GM19395 (cell line): ENCODE measurements around the gene CYS1.

Source experiments
- ATAC-seq: cut with Tn5 transposase; IDR thresholded peaks from one replicate; pipeline ENCODE4 v1.9.1; 2021; ENCODE audit warnings: mild to moderate bottlenecking, moderate library complexity; ENCODE audit not compliant: unreplicated experiment

CYS1 gene

DNA sequence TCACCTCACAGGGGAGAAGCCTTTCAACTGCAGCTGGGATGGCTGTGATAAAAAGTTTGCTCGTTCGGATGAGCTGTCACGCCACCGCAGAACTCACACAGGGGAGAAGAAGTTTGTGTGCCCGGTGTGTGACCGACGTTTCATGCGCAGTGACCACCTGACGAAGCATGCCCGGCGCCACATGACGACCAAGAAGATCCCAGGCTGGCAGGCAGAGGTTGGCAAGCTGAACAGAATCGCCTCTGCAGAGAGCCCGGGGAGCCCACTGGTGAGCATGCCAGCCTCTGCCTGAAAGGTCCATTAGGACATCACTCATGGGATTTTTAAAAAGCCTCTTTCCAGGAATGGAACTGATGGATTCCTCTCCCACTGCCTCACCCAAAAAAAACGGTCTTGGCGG is 28.0 kb downstream of the CYS1 start:
- ATAC-seq: no peak

GRCh38 chr2:10048501-10049171 is 31.6 kb downstream of the CYS1 start:
- ATAC-seq: no peak

DNA sequence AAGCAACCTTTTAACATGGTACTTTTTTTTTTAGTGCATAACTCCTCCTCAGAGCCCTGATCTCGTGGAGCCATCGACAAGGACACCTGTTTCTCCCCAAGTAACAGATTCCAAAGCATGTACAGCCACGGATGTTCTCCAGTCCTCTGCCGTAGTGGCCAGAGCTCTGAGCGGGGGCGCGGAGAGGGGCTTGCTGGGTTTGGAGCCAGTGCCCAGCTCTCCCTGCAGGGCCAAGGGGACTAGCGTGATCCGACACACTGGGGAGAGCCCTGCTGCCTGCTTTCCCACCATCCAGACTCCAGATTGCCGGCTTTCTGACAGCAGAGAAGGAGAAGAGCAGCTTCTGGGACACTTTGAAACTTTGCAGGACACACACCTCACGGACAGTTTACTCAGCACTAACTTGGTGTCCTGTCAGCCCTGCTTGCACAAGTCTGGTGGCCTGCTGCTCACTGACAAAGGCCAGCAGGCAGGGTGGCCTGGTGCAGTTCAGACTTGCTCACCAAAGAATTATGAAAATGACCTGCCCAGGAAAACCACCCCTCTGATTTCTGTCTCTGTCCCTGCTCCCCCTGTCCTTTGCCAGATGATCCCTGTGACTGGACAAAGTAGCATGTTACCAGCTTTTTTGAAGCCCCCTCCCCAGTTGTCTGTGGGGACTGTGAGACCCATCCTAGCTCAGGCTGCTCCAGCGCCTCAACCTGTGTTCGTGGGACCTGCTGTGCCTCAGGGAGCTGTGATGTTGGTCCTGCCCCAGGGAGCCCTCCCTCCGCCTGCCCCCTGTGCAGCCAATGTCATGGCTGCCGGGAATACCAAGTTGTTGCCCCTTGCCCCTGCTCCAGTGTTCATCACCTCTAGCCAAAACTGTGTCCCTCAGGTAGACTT is 32.4 kb downstream of the CYS1 start:
- no peak for ATAC-seq

- no peak for ATAC-seq
Observed at GRCh38 chr2:10046931-10047330, 33.3 kb downstream of the CYS1 start.

DNA sequence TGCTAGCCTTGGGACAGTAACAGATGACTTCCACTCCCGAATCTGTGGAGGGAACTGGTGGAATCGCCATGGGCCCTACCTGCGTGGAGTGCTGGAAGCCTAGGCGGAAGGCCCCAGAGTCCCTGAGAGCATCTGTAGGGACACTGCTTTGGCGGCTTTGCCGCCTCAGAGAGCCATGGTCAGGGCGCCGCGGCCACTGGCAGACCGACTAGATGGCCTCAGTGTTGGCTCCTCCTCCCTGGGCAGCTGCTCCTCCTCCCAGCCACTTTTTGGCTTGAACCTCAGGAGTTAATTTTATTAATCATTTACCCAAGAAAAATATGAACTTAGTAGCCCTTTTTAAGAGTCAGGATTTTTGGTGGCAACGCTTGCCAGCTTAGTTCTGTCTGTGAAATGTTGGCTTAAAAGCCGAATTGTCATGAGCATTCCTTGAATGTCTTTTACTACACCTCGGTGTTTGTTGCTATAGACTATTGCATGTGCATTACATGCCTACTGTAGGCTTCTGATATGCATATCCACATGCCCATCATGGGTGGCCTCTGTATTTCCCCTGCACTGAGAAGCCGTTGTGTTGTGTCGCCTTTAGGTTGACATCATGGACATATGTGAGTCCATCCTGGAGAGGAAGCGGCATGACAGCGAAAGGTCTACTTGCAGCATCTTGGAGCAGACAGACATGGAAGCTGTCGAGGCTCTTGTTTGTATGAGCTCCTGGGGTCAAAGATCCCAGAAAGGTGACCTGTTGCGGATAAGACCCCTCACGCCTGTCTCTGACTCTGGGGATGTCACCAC is 34.5 kb downstream of the CYS1 start:
- no peak for ATAC-seq

DNA sequence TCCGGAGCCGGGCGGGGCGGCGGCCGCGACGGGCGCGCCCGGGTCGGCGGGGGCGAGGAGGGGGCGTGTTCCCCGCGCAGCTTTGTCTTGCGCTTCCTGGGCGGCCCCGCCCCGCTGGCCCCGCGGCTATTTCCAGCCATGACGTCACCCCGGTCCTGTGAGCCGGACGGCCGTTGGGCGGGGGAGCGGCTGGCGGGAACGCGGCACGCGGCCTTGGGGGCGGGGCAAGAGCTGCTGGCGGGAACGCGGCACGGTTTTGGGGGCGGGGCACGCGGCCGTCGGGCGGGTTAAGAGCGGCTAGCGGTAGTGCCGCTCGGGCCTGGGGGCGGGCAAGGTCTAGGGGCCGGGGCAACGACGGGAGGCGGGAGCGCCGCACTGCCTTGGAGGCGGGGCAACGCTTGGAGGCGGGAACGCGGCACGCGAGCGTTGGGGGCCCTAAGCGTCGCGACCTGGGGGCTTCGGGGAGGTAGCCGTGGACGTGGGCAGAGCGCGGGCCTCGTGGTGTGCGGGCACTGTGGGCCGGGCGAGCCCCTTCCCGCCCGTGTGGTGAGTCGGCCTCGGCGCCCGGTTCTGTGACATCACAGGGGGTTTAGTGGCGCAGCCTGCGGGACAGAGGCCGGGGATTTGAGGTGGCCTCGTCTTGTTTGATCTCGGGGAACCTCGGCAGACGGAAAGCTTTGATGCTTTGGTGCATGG is 36.2 kb downstream of the CYS1 start:
- ATAC-seq: peak; percentile 55

DNA sequence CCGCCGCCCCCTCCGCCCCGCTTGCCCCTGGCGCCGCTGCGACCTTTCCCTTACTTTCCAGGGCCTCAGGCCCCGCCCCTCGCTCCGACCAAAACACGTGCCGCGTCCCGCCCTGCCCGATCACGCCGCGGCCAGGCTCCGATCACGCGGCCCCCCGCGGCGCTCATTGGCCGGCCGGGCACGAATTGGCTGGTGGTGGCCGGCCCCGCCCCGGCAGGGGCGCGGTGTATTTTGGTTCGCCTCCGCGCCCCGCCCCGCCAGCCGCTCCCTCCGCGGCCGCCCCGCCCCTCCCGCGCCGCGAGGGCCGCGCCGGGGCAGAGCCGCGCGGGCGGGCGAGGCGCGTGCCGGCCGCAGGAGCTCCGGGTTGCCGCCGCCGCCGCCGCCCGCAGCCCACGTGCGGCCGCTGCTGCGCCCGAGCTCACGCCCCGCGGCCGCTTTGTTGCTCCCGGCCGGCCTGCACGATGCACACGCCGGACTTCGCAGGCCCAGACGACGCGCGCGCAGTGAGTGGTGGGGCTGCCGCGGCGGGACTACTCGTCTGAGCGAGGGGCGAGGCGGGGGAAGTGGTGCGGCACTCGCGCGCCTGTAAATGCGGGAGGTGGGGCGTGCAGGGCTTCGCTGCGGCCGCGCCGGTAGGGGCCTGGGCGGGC is 36.8 kb downstream of the CYS1 start, which contains the start of gene KLF11:
Gene KLF11, plus strand, starts transcription at position 295 of the 650 bp plus-strand sequence. Its CDS starts 167 bp downstream, at position 462.
- peak; percentile 55 for ATAC-seq

DNA sequence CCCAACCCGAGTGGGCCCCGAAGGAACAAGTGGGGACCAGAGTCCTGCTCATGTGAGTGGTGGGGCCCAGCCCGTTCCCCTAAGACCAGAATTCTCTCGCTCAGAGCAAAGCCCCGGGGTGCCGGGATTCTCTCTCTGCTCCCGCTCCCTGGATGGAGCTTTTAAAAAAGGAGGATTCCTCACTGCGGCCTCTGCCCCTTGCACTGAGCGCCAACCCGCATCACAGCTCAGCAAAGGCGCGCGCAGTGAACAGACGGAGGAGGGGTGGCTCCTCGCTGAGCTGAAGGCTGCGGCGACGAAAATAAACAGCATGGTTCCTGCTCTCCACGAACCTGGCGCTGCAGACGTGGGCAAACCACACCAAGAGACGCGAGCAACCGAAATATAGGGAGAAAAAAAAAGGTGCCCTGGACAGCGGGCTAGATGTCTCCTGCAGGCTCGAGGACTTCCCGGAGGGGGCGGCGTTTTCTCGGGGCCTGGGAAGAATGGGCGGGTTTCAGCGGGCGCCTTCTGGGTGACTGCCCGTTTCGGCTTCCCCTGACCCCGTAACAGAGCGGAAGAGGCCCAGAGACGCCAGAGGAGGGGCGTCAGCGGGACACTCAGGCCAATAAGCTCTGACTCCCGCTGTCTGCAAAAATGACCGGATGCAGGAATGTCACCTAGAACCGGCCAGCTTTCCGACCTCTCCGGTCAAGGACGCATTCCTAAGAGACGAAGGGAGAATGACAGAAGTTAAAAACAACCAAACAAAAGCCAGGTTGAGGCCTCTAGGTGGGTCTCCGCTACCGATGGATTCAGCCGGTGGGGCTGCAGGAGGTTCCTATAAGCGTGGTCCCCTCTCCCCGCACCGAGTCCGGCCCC is 37.7 kb downstream of the CYS1 start:
- no peak for ATAC-seq

- no peak for ATAC-seq
Observed at GRCh38 chr2:10041711-10042110, 38.5 kb downstream of the CYS1 start.

- ATAC-seq: no peak
Observed at GRCh38 chr2:10039658-10040410, 40.4 kb downstream of the CYS1 start.

DNA sequence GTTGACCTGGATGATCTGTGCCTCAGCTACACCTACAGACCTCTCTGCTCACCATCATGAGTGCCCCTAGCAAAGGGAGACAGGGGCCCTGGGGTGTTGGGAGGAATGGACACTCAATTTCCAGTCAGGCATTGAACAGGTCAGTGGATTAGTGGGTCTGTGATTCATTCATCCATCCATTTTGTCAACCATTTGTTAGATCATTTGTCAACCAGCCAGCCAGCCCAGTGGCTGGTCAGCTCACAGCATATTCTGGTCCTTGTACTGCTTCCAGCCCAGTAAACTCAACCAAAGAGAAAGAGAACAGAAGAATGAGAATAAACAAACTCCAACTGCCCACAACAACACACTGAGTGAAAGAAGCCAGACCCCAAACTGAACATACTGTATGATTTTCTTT is 41.5 kb downstream of the CYS1 start:
- no peak for ATAC-seq

DNA sequence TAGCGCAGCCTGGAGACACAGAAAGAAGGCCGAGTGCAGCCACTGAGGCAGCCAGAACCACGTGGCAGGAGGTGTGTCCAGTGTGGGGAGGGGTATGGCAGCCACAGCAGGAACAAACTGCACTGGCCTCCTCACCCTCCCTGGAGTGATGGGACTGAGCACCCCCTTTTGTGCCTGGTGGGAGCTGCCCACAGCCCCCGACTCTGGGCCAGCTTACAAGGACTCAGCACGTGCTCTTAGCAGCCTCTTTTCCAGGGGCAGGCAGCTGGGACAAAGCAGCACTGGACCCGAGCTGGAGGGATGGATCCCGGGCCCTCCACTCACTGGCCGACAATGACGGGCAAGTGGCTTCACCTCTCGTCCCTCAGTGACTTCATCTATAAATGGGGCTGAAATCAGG is 42.1 kb downstream of the CYS1 start:
- no peak for ATAC-seq

- no peak for ATAC-seq
Observed at GRCh38 chr2:10036095-10036884, 43.9 kb downstream of the CYS1 start.

DNA sequence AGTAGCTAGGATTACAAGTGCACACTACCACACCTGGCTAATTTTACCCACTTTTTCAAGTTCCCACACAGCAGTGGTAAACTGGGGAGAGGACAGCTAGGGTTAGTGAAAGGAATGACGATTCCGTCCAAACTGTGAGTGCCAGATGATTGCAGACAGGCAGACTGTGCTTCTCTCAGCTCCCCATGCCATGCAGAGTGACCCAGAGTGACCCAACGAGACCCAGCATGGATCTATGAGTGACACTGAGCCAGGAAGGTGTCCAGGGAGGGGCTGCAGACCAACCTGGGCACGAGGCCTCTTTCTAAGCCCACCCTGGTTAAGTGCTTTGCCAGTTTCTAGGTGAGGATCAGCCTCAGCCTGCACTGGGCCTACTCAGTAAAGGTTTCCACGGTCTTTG is 44.6 kb downstream of the CYS1 start:
- no peak for ATAC-seq

- no peak for ATAC-seq
Observed at GRCh38 chr2:10035053-10035422, 45.2 kb downstream of the CYS1 start.

- ATAC-seq: no peak
Observed at GRCh38 chr2:10034333-10035052, 45.7 kb downstream of the CYS1 start.
